Hippocampal formation (tissue), 2 donors: Measurements from ENCODE around the gene ROBO1.

Source experiments
- DNase-seq, 2 donors: peaks; one replicate each; lab custom pipeline; 2025; lab: John Stamatoyannopoulos, UW

Gene ROBO1

DNA sequence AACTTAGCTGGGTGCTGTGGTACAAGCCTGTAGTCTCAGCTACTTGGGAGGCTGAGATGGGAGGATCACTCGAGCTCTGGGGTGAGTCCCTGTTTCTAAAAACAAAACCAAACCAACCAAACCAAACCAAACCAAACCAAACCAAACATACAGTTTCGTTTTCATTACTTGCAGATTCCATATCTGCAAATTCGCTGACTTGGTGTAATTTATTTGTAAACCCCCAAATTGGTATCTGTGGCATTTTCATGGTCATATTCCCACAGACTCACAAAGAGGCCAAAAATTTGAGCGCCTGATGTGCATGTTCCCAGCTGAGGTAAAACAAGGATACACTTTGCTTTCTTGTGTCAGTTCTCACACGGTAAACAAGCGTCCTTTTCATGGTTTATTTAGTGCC lies 1138.3 kb downstream of the ROBO1 start:
- DNase-seq: no peak

DNA sequence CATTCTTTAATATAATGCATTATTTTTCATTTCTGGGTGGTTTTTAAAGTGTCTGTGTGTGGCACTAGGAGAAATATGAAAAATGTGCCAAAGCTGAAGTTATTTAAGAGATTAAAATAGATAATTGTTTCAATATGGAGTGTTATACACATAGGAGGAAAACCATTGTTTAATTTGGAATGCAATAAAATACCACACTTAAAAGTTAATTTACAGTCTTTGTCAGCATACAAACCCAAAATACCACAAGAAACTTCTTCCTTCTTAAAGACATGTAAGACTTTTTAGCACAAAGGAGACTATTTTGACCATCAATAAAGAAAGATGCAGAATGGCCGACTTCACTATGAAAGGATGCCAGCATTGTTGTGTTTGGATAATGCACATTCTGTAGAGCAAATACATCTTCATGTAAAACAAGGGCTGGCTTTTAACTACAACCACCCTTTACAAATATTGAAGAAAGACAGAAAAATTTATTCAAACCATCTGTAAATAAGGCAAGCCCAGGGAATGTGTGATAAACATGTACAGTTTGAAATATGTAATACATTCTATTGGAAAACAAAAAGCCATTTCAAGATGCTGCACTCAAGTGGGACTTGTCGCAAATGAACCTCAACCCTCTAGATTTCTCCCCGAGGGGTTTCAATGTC lies 1146.6 kb downstream of the ROBO1 start:
- DNase-seq: no peak

DNA sequence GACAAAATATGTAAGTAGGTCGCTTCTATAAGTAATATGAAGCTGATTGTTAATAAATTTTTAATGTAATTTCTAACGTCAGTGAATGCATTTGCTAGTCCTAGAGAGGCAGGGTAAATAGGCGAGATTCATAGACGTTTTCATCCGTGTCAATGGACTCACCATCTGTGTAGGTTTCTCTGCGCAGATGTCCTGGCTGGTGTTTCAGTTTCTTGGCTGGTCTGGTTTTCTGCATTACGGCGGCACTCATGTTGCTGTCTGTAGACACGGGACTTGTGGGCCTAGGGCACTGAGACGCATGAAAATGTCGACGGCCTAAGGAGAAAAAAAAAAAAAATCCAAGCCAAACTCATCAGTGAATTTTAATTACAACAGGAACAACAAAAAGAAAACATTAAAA lies 1153.3 kb downstream of the ROBO1 start:
- no peak for DNase-seq

DNA sequence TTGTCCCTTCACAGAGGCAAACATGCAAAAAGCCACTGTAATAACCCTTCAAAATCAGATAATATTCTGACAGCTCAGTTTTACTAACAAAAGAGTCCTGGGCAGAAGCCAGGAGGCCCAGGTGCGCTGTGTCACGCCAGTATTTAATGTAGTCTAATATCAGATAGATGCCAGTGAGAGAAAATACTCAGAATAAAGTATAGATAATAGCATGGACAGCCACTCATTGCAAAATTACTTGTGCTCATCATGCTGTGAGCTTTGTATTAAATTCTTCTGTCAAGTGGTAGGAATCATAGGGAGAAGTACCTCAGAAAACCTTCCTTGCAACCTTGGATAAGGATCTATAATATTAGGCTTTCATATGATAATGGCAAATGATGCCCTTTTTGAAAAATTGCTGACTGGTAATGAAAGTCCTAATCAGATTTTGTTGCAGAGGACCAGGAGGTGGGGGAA lies 1154.3 kb downstream of the ROBO1 start:
- DNase-seq: no peak

DNA sequence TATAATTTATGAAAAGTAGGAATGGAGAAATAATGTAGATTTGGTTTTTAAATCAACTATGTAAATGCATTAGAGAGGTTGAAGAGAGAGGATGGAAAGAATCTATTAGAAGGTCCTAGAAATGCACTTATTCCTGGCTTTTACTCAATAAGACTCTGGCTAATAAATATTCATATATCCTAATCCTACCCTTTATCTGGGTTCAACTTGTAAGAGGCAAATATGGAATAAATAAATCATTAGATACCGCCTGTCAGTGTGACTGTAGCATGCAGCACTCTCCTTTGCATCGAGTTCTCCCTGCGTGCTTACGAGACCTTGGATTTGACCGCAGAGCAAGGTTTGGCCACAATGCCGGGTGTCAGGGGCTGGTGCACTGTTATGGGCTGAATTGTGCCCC lies 1156.5 kb downstream of the ROBO1 start:
- no peak for DNase-seq

DNA sequence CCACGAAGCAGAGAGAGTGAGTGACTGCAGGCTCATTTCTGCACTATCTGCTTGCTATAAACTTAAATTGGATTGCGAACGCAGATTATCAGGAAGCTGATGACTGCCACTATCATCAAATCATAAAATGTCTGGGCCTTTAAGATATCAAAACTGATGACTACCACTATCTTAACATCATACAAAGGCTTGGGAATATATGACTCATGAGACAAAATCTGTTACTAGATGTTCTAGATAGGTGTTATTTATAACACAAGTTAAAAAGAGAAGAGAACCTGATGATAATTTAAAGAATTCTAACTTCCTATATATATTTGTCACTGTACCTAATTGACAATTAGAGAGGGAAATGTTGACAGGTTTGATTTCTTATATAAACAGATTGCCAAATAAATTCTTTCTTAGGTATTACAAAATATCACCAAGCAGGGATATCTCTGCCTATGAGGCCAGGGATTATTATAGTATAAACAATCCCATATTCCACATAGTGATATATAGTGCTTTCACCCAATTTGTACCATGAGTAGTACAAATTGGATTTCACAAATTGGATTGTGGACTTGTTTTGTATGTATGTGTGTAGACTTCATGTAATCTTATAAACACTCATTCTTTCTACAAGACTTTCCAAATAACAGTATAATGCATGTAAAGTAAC lies 1157.2 kb downstream of the ROBO1 start:
- no peak for DNase-seq

DNA sequence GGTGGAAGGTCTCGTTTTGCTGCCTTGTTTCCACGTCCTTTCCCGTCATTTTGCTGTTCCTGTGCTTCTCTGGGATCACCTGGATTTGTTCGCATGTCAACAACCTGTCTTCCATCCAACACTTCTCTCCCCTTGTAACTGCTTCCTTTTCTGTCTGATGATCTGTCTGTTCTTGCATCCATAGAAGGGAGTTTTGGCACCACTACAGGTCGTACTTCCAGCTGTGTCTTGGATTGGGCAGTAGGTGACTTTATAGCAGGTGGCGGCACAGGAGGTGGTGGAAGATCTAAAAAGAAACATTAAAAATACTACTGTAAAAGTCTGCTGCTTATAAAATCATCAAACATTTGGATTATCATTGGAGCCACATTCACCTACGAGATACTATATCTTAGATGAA lies 1161.0 kb downstream of the ROBO1 start:
- no peak for DNase-seq

DNA sequence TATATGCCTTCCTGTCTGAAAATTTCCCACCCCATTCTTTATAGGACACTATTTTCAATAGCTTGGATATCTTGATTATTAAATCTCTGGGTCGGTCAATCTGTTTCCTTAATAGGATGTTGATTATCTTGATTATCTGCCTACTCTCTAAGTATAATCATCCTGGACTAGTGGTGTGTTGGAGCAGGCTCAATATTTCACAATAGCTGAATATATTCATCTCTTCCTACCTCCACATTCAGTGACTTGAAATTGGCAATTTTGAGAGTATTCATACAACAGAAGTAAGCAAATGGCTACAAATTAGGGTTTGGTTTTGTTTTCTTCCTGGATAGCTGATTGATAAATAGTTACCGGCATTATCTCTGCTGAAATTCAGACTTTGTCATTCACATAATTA lies 1162.6 kb downstream of the ROBO1 start:
- no peak for DNase-seq

DNA sequence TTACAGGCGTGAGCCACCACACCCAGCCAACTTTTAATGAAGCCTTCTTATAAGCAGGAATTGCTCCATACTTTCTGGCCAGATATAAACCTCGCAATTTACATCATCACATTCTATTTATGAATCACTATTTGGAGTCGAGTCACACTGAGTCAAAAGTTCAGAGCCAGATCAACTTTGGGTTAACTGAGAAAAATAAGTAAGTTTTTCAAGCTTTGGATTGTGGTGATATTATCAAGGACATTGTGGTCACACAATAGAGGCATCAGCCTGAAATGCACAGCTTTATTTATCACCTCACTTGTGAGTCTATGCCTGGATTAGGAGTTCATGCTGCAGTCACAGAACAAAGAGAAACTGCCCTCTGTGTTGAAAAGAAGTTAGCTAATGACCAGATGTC lies 1163.5 kb downstream of the ROBO1 start:
- DNase-seq: no peak

DNA sequence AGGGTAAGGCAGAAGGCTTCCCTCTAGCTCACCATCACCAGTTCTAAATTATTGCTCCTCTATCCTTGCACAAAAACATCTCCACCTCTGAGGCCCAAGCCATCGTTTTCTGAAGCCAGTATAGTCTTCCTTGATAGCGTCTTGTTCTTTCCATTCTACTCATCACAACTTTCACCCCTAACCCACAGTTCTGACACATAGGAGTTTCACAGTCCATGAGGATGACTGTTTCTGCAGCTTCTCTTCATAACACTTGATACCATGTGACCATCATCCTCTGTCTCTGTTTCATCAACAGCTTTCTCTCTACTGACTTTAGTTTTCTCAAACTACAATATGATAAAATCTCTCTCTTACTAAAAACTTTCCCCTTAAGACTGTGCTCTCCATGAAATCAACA lies 1166.5 kb downstream of the ROBO1 start:
- no peak for DNase-seq

DNA sequence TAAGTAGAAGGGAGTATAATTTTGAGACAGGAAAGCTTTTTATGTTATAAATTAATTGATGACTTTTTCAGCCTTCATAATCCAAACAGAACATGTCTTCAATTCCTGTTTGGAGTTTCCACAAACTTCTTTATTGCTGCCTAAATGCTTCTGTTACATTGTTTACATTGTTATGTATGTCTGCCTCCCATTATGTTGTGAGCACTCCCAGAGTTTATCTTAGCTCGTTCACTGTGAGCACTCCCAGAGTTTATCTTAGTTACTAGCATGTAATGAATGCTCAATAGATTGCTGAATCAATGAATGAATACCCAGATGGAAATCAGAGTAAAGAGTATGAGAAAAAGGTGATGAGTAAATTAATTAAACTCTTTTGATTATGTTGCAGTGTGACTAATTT lies 1178.0 kb downstream of the ROBO1 start:
- DNase-seq: no peak

DNA sequence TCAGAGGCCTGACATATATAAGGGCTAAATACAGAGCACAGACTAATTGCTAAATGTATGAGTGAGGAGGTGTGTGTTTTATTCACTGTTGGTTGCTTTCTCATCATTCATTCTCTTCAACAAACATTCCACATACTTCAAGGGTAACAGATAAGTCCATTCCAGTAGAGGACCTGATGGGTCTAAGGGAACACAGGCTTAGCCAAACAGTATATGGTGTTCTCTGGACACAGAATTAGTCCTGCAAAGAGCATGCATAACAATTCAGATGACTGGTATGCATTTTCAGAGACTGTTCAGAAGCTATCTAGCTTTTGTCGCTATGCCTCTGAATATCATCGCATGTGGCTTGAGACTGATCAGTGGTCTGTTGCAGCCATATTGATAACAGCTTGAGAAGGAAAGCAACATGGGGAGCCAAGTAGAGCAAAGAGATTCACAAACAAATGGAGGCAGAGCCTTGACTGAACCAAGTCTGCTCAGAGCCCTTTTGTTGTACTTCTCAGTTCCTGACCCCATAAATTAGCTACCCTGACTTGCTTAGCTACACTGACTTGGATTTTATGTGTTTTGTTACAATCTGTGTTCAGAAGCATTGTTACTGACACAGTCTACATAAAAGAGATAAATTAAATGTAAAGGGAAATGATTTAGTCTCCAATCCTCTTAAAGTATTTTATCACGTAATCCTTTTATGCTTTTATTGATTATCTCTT lies 1178.7 kb downstream of the ROBO1 start:
- DNase-seq: no peak

DNA sequence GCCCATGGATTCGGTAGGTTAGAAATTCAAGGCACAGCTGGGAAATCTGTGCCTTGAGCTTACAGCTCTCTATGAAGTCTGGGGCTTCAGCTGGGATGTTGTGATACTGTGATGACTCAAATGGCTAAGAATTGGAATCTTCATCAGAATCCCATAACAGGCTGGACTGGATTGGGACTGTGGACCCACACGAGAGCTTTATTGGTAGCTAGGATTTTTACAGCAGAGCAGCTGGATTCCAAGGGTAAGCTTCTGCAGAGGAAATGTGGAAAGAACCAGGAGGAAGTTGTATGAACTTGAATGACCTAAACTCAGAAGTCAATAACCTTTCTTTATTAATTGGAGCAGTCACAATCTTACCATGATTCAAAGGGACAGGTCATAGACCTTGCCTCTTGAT lies 1187.1 kb downstream of the ROBO1 start:
- no peak for DNase-seq

DNA sequence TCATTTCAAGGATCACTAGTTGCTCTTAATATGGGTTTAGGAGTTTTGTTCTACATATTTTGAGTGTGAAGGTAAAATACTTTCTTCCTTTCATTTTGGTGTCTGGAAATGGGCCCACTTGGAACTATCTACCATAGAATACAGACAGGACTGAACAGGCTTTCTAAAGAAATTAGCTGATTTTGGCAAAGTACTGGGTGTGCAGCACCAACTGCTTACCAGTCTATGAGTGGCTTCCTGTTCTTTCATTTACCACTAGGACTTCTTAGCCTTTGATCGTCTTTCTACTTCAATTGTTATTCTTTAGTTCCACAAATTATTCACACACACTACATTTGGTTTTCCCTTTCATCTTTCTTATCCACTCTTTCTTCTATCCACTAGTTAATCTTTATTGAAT lies 1196.3 kb downstream of the ROBO1 start:
- DNase-seq: no peak

DNA sequence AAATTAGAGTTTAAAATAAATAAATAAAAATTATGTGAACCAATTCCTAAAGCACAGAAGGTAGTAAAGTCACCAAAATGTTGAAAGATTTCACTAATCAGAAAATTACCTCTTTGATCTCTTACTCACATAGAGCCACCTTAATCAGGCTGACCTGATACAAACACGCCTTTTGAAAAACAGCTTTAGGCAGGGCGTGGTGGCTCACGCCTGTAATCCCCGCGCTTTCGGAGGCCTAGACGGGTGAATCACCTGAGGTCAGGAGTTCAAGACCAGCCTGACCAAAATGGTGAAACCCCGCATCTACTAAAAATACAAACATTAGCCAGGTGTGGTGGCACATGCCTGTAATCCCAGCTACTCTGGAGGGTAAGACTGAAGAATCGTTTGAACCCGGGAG lies 1197.3 kb downstream of the ROBO1 start:
- no peak for DNase-seq

DNA sequence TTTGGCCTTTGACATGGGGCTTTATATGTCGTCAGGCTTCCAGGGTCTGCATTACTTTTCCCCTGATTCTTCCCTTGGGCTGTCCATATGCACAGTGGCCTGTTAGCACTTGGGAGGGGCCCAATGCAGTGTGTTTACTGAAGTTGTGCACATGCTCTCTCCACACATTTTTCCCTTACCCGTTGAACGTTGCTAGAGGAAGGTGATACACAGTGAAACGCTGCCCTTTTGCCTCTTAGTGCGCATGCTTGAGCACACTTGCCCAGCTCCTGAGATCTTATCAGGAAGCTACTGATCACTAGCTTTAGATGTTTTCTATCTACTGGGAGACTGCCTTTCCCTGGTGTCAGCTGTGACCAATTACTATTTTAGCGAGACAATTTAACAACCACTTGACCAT lies 1198.0 kb downstream of the ROBO1 start:
- no peak for DNase-seq

DNA sequence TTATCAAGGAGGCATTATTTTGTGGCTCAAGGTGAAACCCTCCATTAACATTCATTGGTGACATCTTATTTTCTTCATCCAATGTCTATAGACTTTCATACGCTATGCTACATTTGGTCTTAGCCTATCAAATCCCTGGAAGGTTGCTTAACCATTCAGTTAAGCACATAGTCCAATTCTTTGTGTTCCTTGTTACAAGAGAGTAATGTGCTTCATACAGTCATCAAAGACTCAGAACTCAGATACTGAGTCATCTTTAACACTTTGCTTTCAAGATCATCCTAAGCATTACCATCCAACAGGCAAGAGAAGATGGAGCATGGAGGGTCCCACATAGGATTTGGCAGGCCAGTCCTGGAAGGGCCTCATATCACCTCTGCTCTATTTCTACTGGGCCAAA lies 1202.1 kb downstream of the ROBO1 start:
- no peak for DNase-seq

DNA sequence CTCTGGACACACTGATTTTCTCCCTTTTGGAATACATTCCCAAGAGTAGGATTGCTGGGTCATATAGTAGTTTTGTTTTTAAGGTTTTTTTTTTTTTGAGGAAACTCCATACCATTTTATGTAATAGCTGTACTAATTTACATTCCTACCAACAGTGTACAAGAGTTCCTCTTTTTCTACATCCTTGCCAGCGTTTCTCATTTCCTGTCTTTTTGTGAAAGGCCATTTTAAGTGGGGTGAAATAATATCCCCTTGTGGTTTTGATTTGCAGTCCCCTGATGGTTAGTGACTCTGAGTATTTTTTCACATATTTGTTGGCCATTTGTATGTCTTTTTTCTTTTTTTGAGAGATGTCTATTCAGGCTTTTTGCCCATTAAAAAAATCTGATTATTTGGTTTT lies 1205.5 kb downstream of the ROBO1 start:
- DNase-seq: no peak
